HG03442 (cell line): ENCODE results near the gene XAGE2.

Experiments
- ATAC-seq: cut with Tn5 transposase; IDR thresholded peaks from one replicate; pipeline ENCODE4 v1.9.1; 2021; ENCODE audit warnings: mild to moderate bottlenecking, moderate library complexity; ENCODE audit not compliant: unreplicated experiment

The XAGE2 gene

GRCh38 chrX:52422884-52423283, 54.1 kb downstream of the XAGE2 start:
- no peak for ATAC-seq

- ATAC-seq: no peak
These were observed 55.8 kb downstream of the XAGE2 start for GRCh38 chrX:52424656-52425055.
